Erythroblast (primary cell): Measurements from ENCODE around the gene UQCRC1.

Source experiments
- DNase-seq, 2 experiments: peaks; one replicate each; lab custom pipeline; 2025; lab: John Stamatoyannopoulos, UW
- GATA1 ChIP-seq: IDR thresholded peaks from 2 replicates; pipeline ENCODE4 v1.6.1; 2011; ENCODE audit warnings: low read depth, mild to moderate bottlenecking, control low read depth, low read length, moderate library complexity
- POLR2A ChIP-seq: IDR thresholded peaks from 2 replicates; pipeline ENCODE4 v1.6.1; 2011; ENCODE audit warnings: mild to moderate bottlenecking, low read length

The UQCRC1 gene

DNA sequence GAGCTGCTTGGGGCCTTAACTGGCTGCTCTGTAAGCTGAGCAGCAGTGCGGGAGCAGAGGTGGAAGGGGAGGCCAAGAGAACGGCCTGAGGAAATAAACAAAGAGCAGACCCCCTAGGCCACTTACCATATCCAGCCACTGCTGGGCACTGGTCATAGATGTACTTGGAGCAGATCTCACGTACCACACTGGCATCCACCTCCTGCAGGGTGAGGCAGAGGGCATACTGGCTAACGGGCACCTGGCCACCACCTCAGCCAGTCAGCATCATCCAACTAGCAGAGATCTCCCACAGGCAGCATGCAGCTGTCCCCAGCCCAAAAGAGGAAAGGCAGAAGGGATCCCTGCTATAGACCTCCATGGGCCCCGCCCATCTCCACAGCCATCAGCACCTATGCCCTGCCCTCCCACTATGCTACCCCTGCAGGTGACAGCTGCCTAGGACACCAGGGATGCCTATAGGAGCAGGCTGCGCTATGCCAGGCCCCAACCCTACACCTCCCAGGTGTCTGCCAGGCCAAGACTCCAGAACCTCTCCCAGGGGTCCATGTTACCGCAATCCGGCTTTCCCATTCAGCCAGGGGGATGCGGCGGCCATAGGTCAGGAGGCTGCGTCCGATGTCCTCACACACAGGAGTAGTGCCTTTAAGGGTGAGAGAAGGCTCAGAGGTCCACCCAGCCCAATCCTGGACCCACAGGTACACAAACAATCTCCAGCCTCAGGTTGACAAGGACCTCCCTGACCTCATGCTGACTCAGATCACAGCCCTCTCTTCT is 9.7 kb downstream of the UQCRC1 start:
- TF ChIP-seq POLR2A: no peak
- no peak for TF ChIP-seq GATA1
- DNase-seq: no peak

DNA sequence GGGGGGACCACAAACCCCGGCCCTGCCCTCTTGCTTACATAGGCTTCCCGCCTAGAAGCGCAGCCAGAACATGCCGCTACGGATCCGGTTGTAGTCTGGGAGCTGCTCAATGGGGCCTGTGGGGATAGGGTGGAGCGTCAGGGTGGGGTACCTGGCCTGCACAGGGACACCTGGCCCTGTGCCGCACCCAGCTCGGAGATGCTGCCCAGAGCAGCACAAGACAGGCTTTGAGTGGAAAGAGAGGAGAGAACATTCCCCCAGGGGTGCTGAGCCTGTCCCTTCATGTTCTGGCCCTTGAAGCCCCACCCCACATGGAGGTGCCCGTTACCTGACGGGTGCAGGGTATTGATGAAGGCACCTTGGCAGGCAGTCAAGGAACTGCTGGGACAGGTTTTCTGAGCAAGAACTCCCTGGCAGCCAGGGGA is 10.4 kb downstream of the UQCRC1 start:
- TF ChIP-seq GATA1: no peak
- no peak for TF ChIP-seq POLR2A
- no peak for DNase-seq

DNA sequence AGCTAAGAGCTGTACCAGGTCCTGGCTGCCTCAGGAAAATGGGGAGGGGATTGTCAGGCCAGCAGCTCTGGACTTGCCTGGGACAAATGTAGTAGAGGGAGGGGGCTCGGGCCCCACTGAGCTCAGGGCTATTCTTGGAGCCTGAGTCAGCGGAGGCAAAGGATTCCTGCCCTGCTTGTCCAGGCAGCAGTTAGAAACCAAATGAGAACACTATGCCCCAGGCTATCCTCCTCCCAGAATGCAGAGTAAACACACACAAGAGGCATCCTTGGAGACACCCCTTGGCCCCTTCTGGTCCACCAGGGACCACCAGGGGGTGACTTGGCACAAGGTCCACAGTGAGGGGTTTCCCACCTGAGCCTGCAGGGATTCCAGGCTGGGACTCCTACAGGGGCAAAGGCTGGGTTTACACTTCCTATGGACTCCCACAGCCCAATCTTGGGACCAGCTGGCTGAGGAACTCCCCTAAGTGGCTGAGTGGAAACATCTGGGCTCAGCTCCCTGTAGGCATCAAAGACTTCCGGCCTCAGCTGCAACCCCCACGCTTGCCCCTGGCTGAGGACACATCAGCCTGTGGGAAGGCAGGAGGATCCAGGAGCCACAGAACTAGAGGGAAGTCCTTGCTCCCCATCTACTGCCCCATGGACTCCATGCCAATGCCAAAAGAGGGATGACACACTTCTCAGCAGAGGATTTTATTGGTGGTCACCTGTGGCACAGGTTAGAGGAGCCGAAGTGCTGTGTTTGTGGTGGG is 10.9 kb downstream of the UQCRC1 start:
- no peak for TF ChIP-seq POLR2A
- no peak for DNase-seq

DNA sequence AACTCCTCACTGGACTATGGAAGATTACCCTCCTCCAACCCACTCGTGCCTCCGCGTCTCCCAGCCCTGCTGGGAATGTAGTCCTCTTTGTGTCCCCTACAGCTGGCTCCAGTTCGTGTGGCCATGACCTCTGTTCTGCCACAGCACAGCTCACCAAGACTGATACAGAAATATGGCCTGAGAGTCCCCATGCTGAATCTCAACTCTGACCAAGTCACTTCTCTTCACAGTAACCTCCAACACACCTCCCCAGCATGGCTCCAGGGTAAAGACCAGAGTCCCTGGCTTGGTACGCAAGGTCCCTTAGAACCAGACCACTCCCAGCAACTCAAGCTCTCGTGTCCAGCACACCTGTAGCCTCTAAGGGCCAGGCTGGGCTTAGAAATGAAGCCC is 12.0 kb downstream of the UQCRC1 start:
- TF ChIP-seq GATA1: no peak
- peak; percentile 25 for TF ChIP-seq POLR2A
- DNase-seq: no peak

DNA sequence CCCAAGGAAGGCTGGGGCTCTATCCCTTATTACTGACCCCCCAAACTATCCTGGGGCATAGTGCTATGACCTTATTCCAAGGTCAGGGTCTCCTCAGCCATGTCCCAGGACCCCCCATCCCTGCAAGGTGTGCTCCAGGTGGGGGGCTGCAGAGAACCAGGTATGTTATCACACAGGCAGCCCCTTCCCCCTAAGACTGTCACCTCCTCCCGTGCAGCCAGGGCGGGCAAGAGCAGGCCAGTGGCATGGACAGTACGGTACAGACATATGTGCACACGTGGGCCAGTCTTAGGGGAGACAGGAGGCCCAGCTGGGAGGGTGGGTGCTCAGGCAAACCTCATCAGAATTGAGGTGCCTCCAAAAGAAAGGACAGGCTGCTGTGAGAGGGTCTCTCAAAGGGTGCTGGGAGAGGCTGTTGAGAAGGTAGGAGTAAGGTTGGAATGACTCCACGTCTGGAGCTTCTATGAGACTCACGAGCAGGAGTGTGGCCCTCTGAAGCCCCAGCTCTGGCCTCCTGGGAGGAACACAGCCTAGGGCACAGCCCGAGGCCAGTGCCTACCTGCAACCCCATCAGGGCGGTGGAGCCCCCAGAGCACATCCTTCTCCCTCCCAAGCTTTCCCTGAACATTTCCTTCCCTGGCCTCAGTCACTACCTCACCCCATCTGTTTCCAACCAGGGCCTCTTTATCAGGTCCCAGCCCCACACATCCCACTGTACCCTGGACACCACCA is 12.6 kb downstream of the UQCRC1 start:
- no peak for DNase-seq
- TF ChIP-seq GATA1: no peak
- no peak for TF ChIP-seq POLR2A

DNA sequence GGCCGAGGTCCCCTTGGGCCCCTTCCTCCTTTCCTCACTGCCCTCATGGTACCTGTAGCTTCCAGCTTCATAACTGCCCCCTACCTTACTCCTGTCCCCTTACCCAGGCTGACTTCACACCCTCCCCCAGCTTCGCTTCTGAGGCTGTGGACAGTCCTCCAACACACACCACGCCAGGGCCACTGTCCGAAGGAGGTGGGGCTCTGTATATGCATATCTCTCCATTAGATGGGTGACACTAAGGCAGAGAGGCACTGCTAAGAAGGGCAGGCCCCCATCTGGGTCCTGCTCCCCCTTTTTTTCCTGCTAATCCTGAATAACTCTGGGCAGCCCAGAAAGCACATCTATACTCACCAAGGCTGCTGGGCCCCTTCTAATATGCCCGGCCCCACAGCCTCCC is 13.3 kb downstream of the UQCRC1 start:
- DNase-seq: no peak
- no peak for TF ChIP-seq POLR2A
- TF ChIP-seq GATA1: no peak

DNA sequence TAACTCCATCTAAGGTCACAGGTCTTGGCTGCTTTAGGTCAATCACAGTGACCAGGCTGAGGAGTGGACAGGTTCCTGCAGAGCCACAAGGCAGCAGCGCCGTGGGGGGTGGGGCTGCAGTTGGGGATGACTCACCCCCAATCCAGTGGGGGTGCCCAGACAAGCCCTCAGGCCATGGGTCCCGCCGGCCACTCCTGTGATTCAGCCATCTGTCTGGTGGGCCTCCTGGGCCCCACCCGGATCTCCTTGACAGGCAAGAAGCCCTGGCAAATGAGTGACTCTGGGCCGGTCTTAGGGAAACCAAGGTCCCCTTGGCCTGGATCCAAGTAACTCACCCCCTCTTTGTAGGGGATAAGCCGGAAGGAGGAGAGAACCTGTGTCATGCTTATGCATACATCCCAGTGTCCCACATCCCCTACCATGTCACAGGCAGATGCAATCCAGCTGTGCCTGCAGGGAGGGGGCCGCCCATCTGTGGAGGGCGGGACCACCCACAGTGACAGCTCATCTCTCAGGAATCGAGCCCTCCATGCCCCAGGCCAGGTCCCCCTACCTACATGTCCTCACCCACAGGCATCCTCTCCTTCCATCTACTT is 13.8 kb downstream of the UQCRC1 start:
- no peak for TF ChIP-seq GATA1
- no peak for TF ChIP-seq POLR2A
- DNase-seq: peak; percentile 23 to 58

DNA sequence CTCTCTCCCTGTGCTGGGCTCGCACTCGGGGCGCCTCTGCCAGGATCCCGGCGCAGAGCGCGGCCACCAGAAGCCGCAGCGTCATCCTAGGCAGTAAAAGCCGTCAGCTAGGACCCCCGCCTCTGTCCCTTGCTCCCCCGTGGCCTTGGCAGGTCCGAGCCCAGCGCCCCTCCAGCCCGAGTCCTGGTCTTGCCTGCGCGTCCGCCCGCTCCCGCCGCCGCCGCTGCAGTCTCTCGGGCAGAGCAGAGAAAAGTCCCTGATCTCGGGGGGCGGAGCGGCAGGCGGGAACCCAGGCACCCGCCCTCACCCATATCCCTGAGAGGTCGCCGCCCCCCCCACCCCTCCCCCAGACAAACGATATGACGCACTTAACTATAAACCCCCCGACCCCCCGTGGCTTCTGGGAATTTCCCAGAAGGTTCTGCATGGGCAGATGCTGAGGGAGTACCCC is 14.3 kb downstream of the UQCRC1 start, which contains the start of gene COL7A1:
TSS of gene COL7A1 (minus strand) at position 255 of the 451 bp plus-strand sequence. CDS start at position 85, 170 bp downstream.
- TF ChIP-seq GATA1 (no peak), POLR2A (no peak)
- DNase-seq: no peak

DNA sequence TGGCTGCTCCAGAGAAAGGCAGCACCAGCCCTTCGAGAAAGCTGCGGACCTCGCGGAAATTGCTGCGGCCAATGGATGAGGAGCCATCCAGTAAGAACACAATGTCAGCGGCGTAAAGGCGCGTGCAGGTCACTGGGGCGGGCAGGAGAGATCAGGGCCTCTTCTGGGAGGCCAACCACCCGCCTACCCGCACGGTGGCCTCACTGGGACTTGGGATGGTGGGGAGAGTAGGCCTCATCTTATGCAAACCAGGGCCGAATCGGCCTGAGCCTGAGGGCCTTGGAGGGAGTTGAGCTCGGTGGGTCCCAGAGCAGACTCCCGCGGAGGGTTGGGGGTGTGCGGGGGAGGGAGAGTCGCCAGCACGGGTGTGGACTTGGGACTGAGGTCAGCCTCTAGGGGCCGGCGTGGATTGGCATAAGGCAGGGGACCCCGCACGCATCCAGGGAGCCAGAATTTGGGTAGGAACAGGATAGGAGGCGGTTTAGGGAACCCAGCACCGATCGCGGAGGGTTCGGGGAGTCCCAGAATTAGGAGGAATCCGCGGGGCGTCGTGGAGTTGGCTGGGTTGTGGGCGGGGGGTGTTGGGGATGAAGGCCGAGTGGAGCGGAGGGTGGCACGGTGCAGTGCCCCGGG is 14.9 kb downstream of the UQCRC1 start:
- no peak for TF ChIP-seq GATA1
- TF ChIP-seq POLR2A: no peak
- no peak for DNase-seq

DNA sequence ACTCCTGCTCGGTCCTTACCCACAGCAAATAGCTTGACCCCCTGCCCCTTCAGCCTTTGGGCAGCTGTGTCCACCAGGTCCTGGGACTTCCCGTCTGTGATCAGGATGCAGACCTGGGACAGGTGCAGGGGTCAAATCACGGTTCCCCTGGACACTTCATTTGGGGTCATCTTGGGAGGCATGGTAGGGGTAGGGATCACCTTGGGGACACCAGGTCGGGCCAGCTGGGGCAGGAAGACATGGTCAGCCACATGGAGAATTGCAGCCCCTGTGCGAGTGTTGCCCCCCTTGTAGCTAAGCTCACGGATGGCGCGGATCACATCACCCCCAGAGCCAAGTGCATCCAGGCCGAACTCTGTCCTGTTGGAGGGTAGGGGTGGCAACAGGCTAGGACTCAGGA is 16.1 kb downstream of the UQCRC1 start:
- DNase-seq: no peak

DNA sequence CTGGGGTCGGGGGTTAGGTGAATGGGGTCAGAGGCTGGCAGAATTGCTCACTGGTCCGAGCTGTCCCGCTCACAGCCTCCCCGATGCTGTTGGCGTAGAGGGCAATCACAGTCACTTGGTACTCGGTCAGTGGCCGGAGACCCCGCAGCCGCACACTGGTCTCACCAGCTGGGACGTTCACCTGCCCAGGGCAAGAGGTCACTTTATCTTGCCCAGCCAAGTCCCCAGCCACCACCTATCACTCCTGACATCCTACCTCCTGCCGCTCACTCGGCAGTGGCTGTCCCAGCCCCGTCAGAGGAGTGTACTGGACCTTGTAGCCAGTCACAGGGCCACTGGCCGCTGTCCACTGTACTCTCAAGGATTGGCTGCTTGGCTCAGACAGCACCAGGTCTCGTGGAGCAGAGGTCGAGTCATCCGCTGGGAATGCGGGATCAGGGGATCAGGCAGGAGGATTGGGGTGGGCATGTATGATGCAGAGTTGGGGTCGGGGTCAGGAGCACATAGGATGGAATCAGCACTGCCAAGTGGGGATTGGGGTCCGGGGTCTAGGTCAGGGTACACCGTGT is 16.8 kb downstream of the UQCRC1 start:
- DNase-seq: no peak
- TF ChIP-seq GATA1: no peak
- no peak for TF ChIP-seq POLR2A

More for the DNA sequence above, 16.1 kb downstream of the UQCRC1 start:
- no peak for TF ChIP-seq POLR2A
- TF ChIP-seq GATA1: no peak

DNA sequence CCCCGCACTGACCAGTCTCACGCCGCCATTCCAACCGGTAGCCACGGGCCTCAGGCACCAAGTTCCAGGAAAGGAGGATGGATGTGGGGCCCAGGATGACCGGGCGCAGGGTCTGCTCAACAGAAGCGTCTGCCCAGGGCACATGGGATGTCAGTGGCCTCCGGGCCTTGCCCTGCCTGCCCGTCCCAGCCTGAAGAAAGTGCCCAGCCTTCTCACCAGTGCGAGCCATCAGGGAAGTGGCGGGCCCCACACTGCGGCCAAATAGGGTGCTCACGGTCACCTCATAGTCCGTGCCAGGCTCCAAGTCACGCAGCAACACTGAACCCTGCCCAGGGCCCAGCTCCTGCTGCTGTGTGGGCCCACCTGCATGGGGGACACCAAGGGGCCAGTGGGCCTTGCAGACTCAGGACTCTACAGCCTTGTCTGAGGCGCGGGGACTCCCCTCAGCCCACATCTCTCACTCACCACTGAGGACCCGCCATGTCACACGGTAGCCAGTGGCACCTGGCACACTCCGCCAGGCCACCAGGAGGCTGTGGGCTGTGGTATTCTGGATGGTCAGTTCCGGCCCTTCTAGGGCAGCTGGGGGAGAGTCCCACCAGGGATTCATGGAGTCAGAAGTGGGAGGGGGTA is 17.4 kb downstream of the UQCRC1 start:
- no peak for TF ChIP-seq POLR2A
- TF ChIP-seq GATA1: no peak
- no peak for DNase-seq

DNA sequence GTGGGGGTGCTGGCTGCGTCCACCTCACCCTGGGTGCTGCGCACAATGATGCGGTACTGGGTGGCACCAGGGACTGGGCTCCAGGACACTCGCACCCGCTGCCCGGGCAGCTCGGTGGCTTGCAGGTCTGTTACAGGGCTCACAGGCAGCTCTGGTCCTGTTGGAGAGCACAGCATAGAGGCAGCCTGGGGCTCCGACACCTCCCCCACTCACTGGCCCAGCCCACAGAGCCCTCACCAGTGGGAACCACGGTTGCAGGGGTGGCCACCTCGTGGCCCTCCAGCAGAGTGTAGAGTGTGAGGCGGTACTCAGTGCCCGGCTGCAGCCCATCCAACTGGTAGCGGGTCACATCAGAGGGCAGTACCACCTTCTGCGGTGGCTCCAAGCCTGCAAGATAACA is 18.0 kb downstream of the UQCRC1 start:
- no peak for TF ChIP-seq GATA1
- TF ChIP-seq POLR2A: no peak

More for the DNA sequence above, 18.0 kb downstream of the UQCRC1 start:
- DNase-seq: no peak
